Kidney epithelial cell (primary cell): ENCODE measurements around the gene ARSI. TPM values are rescaled to one million over a fixed set of nuclear protein-coding genes. Genes with fewer than 3 reads are reported as not detected.

ENCODE experiments used
- DNase-seq: peaks from one replicate; pipeline ENCODE4 v3.0.0-alpha.2; 2010; ENCODE audit warnings: low read depth
- H3K27me3 ChIP-seq: 2 replicates; pipeline ENCODE4 v1.6.0; 2011; ENCODE audit warnings: low read length; ENCODE audit not compliant: control insufficient read depth, insufficient read depth
- H3K36me3 ChIP-seq: 2 replicates; pipeline ENCODE4 v1.5.1; 2011; ENCODE audit warnings: low read length; ENCODE audit not compliant: control insufficient read depth, insufficient read depth
- H3K4me3 ChIP-seq: 2 replicates; pipeline ENCODE4 v1.5.1; 2011; ENCODE audit warnings: low read depth, mild to moderate bottlenecking, control low read depth, low read length
- total RNA-seq: library from RNA; depleted of rRNA; stranded (reverse); fragments of >200 nt; gene quantifications from 2 replicates; pipeline ENCODE4 v1.2.3, GENCODE V29; 2015
- TF ChIP-seq, protein P1 (sequence below): IDR thresholded peaks from 2 replicates; pipeline ENCODE4 v1.5.1; 2011; ENCODE audit warnings: mild to moderate bottlenecking, moderate library complexity, low read length, control low read depth, inconsistent platforms; ENCODE audit not compliant: insufficient read depth, poor library complexity, severe bottlenecking

Gene ARSI
- total RNA-seq, 1 donor from 2014 or later = 2.4 TPM

GRCh38 chr5:150329881-150330876, 27.5 kb upstream of the ARSI start:
- H3K36me3 ChIP-seq = no peaks in the 10 kb centered on the region
- H3K27me3 ChIP-seq = no peaks in the 10 kb centered on the region
- TF ChIP-seq, protein P1, sequence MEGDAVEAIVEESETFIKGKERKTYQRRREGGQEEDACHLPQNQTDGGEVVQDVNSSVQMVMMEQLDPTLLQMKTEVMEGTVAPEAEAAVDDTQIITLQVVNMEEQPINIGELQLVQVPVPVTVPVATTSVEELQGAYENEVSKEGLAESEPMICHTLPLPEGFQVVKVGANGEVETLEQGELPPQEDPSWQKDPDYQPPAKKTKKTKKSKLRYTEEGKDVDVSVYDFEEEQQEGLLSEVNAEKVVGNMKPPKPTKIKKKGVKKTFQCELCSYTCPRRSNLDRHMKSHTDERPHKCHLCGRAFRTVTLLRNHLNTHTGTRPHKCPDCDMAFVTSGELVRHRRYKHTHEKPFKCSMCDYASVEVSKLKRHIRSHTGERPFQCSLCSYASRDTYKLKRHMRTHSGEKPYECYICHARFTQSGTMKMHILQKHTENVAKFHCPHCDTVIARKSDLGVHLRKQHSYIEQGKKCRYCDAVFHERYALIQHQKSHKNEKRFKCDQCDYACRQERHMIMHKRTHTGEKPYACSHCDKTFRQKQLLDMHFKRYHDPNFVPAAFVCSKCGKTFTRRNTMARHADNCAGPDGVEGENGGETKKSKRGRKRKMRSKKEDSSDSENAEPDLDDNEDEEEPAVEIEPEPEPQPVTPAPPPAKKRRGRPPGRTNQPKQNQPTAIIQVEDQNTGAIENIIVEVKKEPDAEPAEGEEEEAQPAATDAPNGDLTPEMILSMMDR = no peak
- no peak overlapping the region for H3K4me3 ChIP-seq
- DNase-seq = no peak

GRCh38 chr5:150329038-150329437, 26.3 kb upstream of the ARSI start:
- TF ChIP-seq, protein P1 = no peak
- Histone ChIP-seq H3K27me3 (no peaks in the 10 kb centered on the region), H3K36me3 (no peaks in the 10 kb centered on the region), H3K4me3 (no peak overlapping the region)
- no peak for DNase-seq

DNA sequence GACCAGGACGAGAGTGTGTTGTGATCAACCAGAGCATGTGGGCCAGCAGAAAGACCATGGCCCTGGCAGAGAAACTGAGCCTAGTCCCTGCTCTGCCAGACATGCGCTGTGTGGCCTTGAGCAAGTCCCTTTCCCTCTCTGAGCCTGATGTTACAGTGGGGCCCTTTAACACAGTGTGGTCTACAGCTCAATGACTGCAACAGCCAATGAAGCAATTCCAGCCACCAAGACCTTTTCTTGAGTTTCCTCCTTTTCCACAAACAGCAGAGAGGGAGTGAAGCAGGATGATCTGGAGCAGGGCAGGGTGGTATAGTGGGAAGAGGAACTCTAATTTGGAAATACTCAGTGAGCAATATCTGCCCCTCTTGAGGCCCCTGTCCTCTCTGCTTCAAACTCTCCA, 25.8 kb upstream of the ARSI start:
- no peak for DNase-seq
- no peaks in the 10 kb centered on the region for H3K36me3 ChIP-seq
- TF ChIP-seq, protein P1 = no peak
- H3K4me3 ChIP-seq = no peak overlapping the region
- no peaks in the 10 kb centered on the region for H3K27me3 ChIP-seq

DNA sequence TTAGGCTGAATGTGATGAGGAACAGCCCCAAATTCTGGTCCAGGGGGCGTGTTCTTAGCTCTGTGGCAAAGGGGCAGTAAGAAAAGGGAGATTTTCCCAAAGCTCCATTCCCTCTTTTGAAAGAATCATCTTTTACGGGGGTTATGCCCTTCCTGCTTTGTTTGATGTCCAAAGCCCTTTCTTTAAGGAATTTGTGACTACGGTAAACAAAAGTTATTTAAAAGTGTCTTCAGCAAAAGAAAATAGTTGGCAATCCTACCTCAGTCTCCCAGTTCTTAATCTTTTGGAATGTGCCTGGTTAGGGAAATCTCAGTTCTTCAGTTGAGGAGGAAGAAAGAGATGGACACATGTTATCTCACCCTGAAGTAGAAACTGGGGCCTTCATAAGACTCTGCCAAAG, 24.4 kb upstream of the ARSI start:
- no peak overlapping the region for H3K4me3 ChIP-seq
- no peak for DNase-seq
- no peaks in the 10 kb centered on the region for H3K27me3 ChIP-seq
- TF ChIP-seq, protein P1 = no peak
- no peaks in the 10 kb centered on the region for H3K36me3 ChIP-seq

- Histone ChIP-seq H3K36me3 (no peaks in the 10 kb centered on the region), H3K4me3 (no peak overlapping the region), H3K27me3 (no peaks in the 10 kb centered on the region)
- TF ChIP-seq, protein P1 = no peak
- no peak for DNase-seq
These were observed 24.0 kb upstream of the ARSI start for GRCh38 chr5:150326707-150327106.

GRCh38 chr5:150325426-150325825, 22.7 kb upstream of the ARSI start:
- Histone ChIP-seq H3K27me3 (no peaks in the 10 kb centered on the region), H3K36me3 (no peaks in the 10 kb centered on the region), H3K4me3 (no peak overlapping the region)
- TF ChIP-seq, protein P1 = no peak
- no peak for DNase-seq
